GM21360 (cell line): Measurements from ENCODE around the gene CHAC1.

ENCODE experiments used
- ATAC-seq: cut with Tn5 transposase; IDR thresholded peaks from one replicate; pipeline ENCODE4 v1.9.1; 2021; ENCODE audit warnings: mild to moderate bottlenecking, moderate library complexity; ENCODE audit not compliant: unreplicated experiment

The CHAC1 gene

GRCh38 chr15:40923551-40923950 is 29.7 kb upstream of the CHAC1 start:
- no peak for ATAC-seq

GRCh38 chr15:40925495-40925862 is 27.8 kb upstream of the CHAC1 start:
- ATAC-seq = no peak

GRCh38 chr15:40925863-40926658 is 27.2 kb upstream of the CHAC1 start:
- ATAC-seq = no peak

GRCh38 chr15:40926659-40927494 is 26.4 kb upstream of the CHAC1 start:
- ATAC-seq = no peak

GRCh38 chr15:40927495-40927872 is 25.8 kb upstream of the CHAC1 start:
- ATAC-seq = no peak

- no peak for ATAC-seq
Measured at GRCh38 chr15:40927873-40928806, 25.1 kb upstream of the CHAC1 start.

GRCh38 chr15:40928821-40929659 is 24.2 kb upstream of the CHAC1 start, which contains the start of gene DLL4:
Gene DLL4, plus strand, starts transcription at chr15:40929340. Its CDS starts 329 bp downstream, at chr15:40929669.
- ATAC-seq = no peak

- ATAC-seq = no peak
Measured at GRCh38 chr15:40929660-40930429, 23.4 kb upstream of the CHAC1 start.

GRCh38 chr15:40930430-40931299 is 22.6 kb upstream of the CHAC1 start:
- ATAC-seq = no peak

GRCh38 chr15:40931300-40932142 is 21.8 kb upstream of the CHAC1 start:
- no peak for ATAC-seq

- ATAC-seq = no peak
Measured at GRCh38 chr15:40932156-40932555, 21.1 kb upstream of the CHAC1 start.

- ATAC-seq = no peak
Measured at GRCh38 chr15:40932649-40933516, 20.4 kb upstream of the CHAC1 start.

- no peak for ATAC-seq
Measured at GRCh38 chr15:40933517-40933902, 19.8 kb upstream of the CHAC1 start.

GRCh38 chr15:40934457-40934856 is 18.8 kb upstream of the CHAC1 start:
- ATAC-seq = no peak

GRCh38 chr15:40936234-40936708 is 17.0 kb upstream of the CHAC1 start:
- ATAC-seq = no peak
